ENCODE results near the gene BMPR1A. TPM values are rescaled to one million over a fixed set of nuclear protein-coding genes. Genes with fewer than 3 reads are reported as not detected.

Gene BMPR1A
- polyA plus RNA-seq, 1 donor (not counting 4 experiments of a cell fraction or from before 2014, with no cell fraction given), result 22.2 TPM

- no peak overlapping the region for H2AFZ ChIP-seq (ENCODE audit: control insufficient read depth, low read length)
- H3K27ac ChIP-seq (ENCODE audit: control insufficient read depth, insufficient read depth, low read length), result no peak overlapping the region
- no peak overlapping the region for H3K4me3 ChIP-seq (ENCODE audit: control insufficient read depth in 2 of 3, extremely low read depth in 1 of 3, insufficient read depth in 2 of 3, low read depth in 1 of 3, low read length in 3 of 3)
- DNase-seq (ENCODE audit: low read depth, low spot score) (no peak), FAIRE-seq (no peak)
- H3K27me3 ChIP-seq (ENCODE audit: control insufficient read depth, extremely low read depth, insufficient read depth, low read length), result no peaks in the 10 kb centered on the region
- H4K20me1 ChIP-seq (ENCODE audit: control insufficient read depth, extremely low read depth, insufficient read depth, low read length), result peaks cover 3% of the 10 kb centered on the region
- no peak overlapping the region for H3K9ac ChIP-seq (ENCODE audit: control insufficient read depth, extremely low read depth, insufficient read depth, low read length)
- no peak for TF ChIP-seq EZH2 (IDR thresholded peaks at IDR 0.05; ENCODE audit: low read length)
- no peak for TF ChIP-seq CTCF (optimal IDR thresholded peaks at IDR 0.05 in 1 of 3, IDR thresholded peaks at IDR 0.05 in 1 of 3, conservative IDR thresholded peaks at IDR 0.05 in 1 of 3; ENCODE audit: extremely low read depth in 1 of 3, insufficient read depth in 2 of 3, low read length in 3 of 3)
- H3K36me3 ChIP-seq (ENCODE audit: control insufficient read depth in 2 of 2, extremely low read depth in 1 of 2, insufficient read depth in 2 of 2, low read length in 2 of 2), result no peaks in the 10 kb centered on the region
- H3K4me1 ChIP-seq (ENCODE audit: control insufficient read depth, extremely low read depth, insufficient read depth, low read length), result peaks cover 26% of the 10 kb centered on the region
- no peaks in the 10 kb centered on the region for H3K9me3 ChIP-seq (ENCODE audit: control insufficient read depth, low read depth, low read length)
- no peak overlapping the region for H3K4me2 ChIP-seq (ENCODE audit: control insufficient read depth, extremely low read depth, insufficient read depth, low read depth, low read length)
- dilution Hi-C loops (cut with MboI; ENCODE audit: extremely low pct_ligation_motif_present, low sequenced_read_pairs), result no loop called here
- H3K9me1 ChIP-seq (ENCODE audit: control insufficient read depth, extremely low read depth, insufficient read depth, low read length), result no peaks in the 10 kb centered on the region
- H3K79me2 ChIP-seq (ENCODE audit: control insufficient read depth, insufficient read depth, low read length), result peaks cover 6% of the 10 kb centered on the region
Observed at GRCh38 chr10:86955501-86956194, 199.2 kb downstream of the BMPR1A start.

- H3K27me3 ChIP-seq (ENCODE audit: control insufficient read depth, extremely low read depth, insufficient read depth, low read length), result no peaks in the 10 kb centered on the region
- H4K20me1 ChIP-seq (ENCODE audit: control insufficient read depth, extremely low read depth, insufficient read depth, low read length), result peaks cover 3% of the 10 kb centered on the region
- TF ChIP-seq EZH2 (IDR thresholded peaks at IDR 0.05; ENCODE audit: low read length) (no peak), CTCF (optimal IDR thresholded peaks at IDR 0.05 in 1 of 3, IDR thresholded peaks at IDR 0.05 in 1 of 3, conservative IDR thresholded peaks at IDR 0.05 in 1 of 3; ENCODE audit: extremely low read depth in 1 of 3, insufficient read depth in 2 of 3, low read length in 3 of 3) (no peak)
- H3K9ac ChIP-seq (ENCODE audit: control insufficient read depth, extremely low read depth, insufficient read depth, low read length), result no peak overlapping the region
- H3K4me2 ChIP-seq (ENCODE audit: control insufficient read depth, extremely low read depth, insufficient read depth, low read depth, low read length), result no peak overlapping the region
- no peak for FAIRE-seq
- no peaks in the 10 kb centered on the region for H3K9me1 ChIP-seq (ENCODE audit: control insufficient read depth, extremely low read depth, insufficient read depth, low read length)
- H3K4me3 ChIP-seq (ENCODE audit: control insufficient read depth in 2 of 3, extremely low read depth in 1 of 3, insufficient read depth in 2 of 3, low read depth in 1 of 3, low read length in 3 of 3), result no peak overlapping the region
- no peak overlapping the region for H3K27ac ChIP-seq (ENCODE audit: control insufficient read depth, insufficient read depth, low read length)
- H3K4me1 ChIP-seq (ENCODE audit: control insufficient read depth, extremely low read depth, insufficient read depth, low read length), result peaks cover 33% of the 10 kb centered on the region
- no peaks in the 10 kb centered on the region for H3K9me3 ChIP-seq (ENCODE audit: control insufficient read depth, low read depth, low read length)
- dilution Hi-C loops (cut with MboI; ENCODE audit: extremely low pct_ligation_motif_present, low sequenced_read_pairs), result no loop called here
- H3K36me3 ChIP-seq (ENCODE audit: control insufficient read depth in 2 of 2, extremely low read depth in 1 of 2, insufficient read depth in 2 of 2, low read length in 2 of 2), result no peaks in the 10 kb centered on the region
- H2AFZ ChIP-seq (ENCODE audit: control insufficient read depth, low read length), result no peak overlapping the region
- DNase-seq (ENCODE audit: low read depth, low spot score), result no peak
- peaks cover 6% of the 10 kb centered on the region for H3K79me2 ChIP-seq (ENCODE audit: control insufficient read depth, insufficient read depth, low read length)
Observed at GRCh38 chr10:86956195-86956847, 199.9 kb downstream of the BMPR1A start.
